ENCODE measurements around the gene SLC29A1. TPM values are rescaled to one million over a fixed set of nuclear protein-coding genes. Genes with fewer than 3 reads are reported as not detected.

The SLC29A1 gene
- total RNA-seq, 4 donors from 2014 or later, result 51.4 to 83.1 (median 63.8) TPM

GRCh38 chr6:44219053-44219814 lies 4.2 kb upstream of the SLC29A1 start:
- no peaks in the 10 kb centered on the region for H3K27me3 ChIP-seq
- H3K36me3 ChIP-seq, result no peaks in the 10 kb centered on the region
- peak overlapping the region; percentile 62 to 90 (median 88) for H3K27ac ChIP-seq
- H3K4me1 ChIP-seq, result peaks cover 0 to 70% (median 31%) of the 10 kb centered on the region in 4 donors
- no peaks in the 10 kb centered on the region for H3K9me3 ChIP-seq
- WGBS, 2 donors, result 3% methylated on average over 10 to 30 of the region's 45 CpGs
- TF ChIP-seq EP300 (IDR thresholded peaks at IDR 0.05) (peak in 1 of 2 donors; percentile 78), CTCF (IDR thresholded peaks at IDR 0.05) (no peak), POLR2A (IDR thresholded peaks at IDR 0.05) (peak; percentile 30 to 64)
- peak; percentile 69 to 75 for DNase-seq (ENCODE audit: low spot score in 2 of 2)
- H3K4me3 ChIP-seq, result peak overlapping the region; percentile 36 to 53 (median 46)

DNA sequence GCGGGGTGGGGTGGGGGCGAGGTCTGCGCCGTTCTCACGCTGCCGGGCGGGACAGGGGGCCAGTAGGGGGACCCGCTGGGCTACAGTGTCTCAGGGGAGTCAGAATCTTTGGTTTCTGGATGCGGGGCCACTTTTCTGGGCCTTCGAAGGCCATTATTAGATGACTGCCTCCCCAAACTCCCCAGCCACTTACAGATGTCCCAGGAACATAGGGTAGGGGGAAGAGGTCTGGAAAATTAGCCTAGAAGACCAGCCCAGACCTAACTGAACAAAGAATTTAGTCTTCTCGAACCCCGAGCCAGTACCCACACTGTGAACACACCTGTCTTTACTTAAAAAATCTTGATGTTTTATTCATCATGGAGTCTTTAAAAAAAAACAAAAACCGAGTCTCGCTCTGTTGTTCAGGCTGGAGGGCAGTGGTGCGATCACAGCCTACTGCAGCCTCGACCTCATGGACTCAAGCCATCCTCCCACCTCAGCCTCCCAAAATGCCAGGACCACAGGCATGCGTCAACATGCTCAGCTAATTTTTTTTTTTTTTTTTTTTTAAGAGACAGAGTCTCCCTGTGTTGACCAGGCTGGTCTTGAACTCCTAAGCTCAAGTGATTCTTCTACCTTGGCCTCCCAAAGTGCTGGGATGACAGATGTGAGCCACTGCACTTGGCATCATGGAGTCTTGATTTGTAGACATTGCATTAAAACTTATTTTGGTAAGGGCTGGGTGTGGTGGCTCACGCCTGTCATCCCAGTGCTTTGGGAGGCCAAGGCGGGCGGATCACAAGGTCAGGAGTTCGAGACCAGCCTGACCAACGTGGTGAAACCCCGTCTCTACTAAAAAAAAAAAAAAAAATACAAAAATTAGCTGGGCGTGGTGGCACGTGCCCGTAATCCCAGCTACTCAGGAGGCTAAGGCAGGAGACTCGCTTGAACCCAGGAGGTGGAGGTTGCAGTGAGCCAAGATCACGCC lies 3.3 kb upstream of the SLC29A1 start:
- Histone ChIP-seq H3K4me1 (peaks cover 0 to 79% (median 38%) of the 10 kb centered on the region in 4 donors), H3K27ac (peak overlapping the region; percentile 62 to 90 (median 88)), H3K9me3 (no peaks in the 10 kb centered on the region), H3K27me3 (no peaks in the 10 kb centered on the region), H3K36me3 (no peaks in the 10 kb centered on the region), H3K4me3 (peak overlapping the region; percentile 36 to 53 (median 46))
- WGBS, 2 donors, result 57% methylated on average over 27 to 28 of the region's 28 CpGs
- no peak for DNase-seq (ENCODE audit: low spot score in 2 of 2)
- no peak for TF ChIP-seq CTCF (IDR thresholded peaks at IDR 0.05)
- no peak for TF ChIP-seq POLR2A (IDR thresholded peaks at IDR 0.05)

GRCh38 chr6:44220913-44221290 lies 2.5 kb upstream of the SLC29A1 start:
- no peak overlapping the region for H3K4me3 ChIP-seq
- H3K27ac ChIP-seq, result peak overlapping the region; percentile 60 to 90 (median 82)
- H3K9me3 ChIP-seq, result no peaks in the 10 kb centered on the region
- peaks cover 0 to 87% (median 42%) of the 10 kb centered on the region in 4 donors for H3K4me1 ChIP-seq
- H3K27me3 ChIP-seq, result no peaks in the 10 kb centered on the region
- 88 to 92% methylated on average over 4 of the region's 4 CpGs for WGBS, 2 donors
- no peak for TF ChIP-seq POLR2A (IDR thresholded peaks at IDR 0.05)
- no peak for TF ChIP-seq CTCF (IDR thresholded peaks at IDR 0.05)
- TF ChIP-seq EP300 (IDR thresholded peaks at IDR 0.05), result no peak
- H3K36me3 ChIP-seq, result no peaks in the 10 kb centered on the region
- no peak for DNase-seq (ENCODE audit: low spot score in 2 of 2)

GRCh38 chr6:44221291-44221960 lies 2.0 kb upstream of the SLC29A1 start:
- Histone ChIP-seq H3K9me3 (no peaks in the 10 kb centered on the region), H3K4me1 (peaks cover 0 to 92% (median 46%) of the 10 kb centered on the region in 4 donors), H3K27me3 (no peaks in the 10 kb centered on the region), H3K27ac (peak overlapping the region; percentile 60 to 90 (median 82)), H3K4me3 (peak overlapping the region in 1 of 4 donors; percentile 75), H3K36me3 (no peaks in the 10 kb centered on the region)
- 3 to 10% methylated on average over 4 of the region's 4 CpGs for WGBS, 2 donors
- peak; percentile 77 to 90 (median 87) for TF ChIP-seq CTCF (IDR thresholded peaks at IDR 0.05)
- peak; percentile 25 to 83 for TF ChIP-seq EP300 (IDR thresholded peaks at IDR 0.05)
- TF ChIP-seq POLR2A (IDR thresholded peaks at IDR 0.05), result peak in 1 of 2 donors; percentile 7
- peak; percentile 77 to 81 for DNase-seq (ENCODE audit: low spot score in 2 of 2)
